Endodermal cell (in vitro differentiated cells): ENCODE results near the gene RNF5. TPM values are rescaled to one million over a fixed set of nuclear protein-coding genes. Genes with fewer than 3 reads are reported as not detected.

ENCODE experiments used
- DNase-seq: peaks from one replicate; pipeline ENCODE4 v3.0.0-alpha.2; 2017
- H3K27ac ChIP-seq: 2 replicates; pipeline ENCODE4 v1.5.1; 2013; ENCODE audit warnings: mild to moderate bottlenecking, low read depth, low read length, moderate library complexity
- H3K27me3 ChIP-seq: 2 replicates; pipeline ENCODE4 v1.6.1; 2013; ENCODE audit warnings: mild to moderate bottlenecking, low read length, moderate library complexity; ENCODE audit not compliant: insufficient read depth, control insufficient read depth, poor library complexity, severe bottlenecking
- H3K36me3 ChIP-seq: 2 replicates; pipeline ENCODE4 v1.7.0; 2013; ENCODE audit warnings: mild to moderate bottlenecking, low read length, moderate library complexity; ENCODE audit not compliant: control insufficient read depth, insufficient read depth
- H3K4me1 ChIP-seq: one replicate; pipeline ENCODE4 v1.7.0; 2013; ENCODE audit warnings: low read length; ENCODE audit not compliant: control insufficient read depth, insufficient read depth
- H3K4me3 ChIP-seq: 2 replicates; pipeline ENCODE4 v1.5.1; 2013; ENCODE audit warnings: mild to moderate bottlenecking, low read length, moderate library complexity
- H3K9ac ChIP-seq: 2 replicates; pipeline ENCODE4 v1.6.1; 2013; ENCODE audit warnings: mild to moderate bottlenecking, low read length, moderate library complexity; ENCODE audit not compliant: poor library complexity, severe bottlenecking; ENCODE audit errors: extremely low read depth
- H3K9me3 ChIP-seq: 2 replicates; pipeline ENCODE4 v1.6.1; 2013; ENCODE audit warnings: mild to moderate bottlenecking, low read length, moderate library complexity; ENCODE audit not compliant: control insufficient read depth
- H3K27ac Mint-ChIP-seq: 2 replicates; pipeline ENCODE4 v1.8.0; 2020; ENCODE audit warnings: mixed read lengths
- H3K27me3 Mint-ChIP-seq: 2 replicates; pipeline ENCODE4 v1.8.0; 2021; ENCODE audit warnings: mild to moderate bottlenecking, mixed read lengths; ENCODE audit not compliant: insufficient read depth
- H3K36me3 Mint-ChIP-seq: 2 replicates; pipeline ENCODE4 v1.8.0; 2020; ENCODE audit warnings: low read depth, mixed read lengths
- H3K4me1 Mint-ChIP-seq: 2 replicates; pipeline ENCODE4 v1.8.0; 2020; ENCODE audit warnings: mixed read lengths
- H3K4me3 Mint-ChIP-seq: 2 replicates; pipeline ENCODE4 v1.8.0; 2020; ENCODE audit warnings: mild to moderate bottlenecking, moderate library complexity, mixed read lengths
- H3K9me3 Mint-ChIP-seq: 2 replicates; pipeline ENCODE4 v1.8.0; 2020; ENCODE audit warnings: mild to moderate bottlenecking, mixed read lengths
- CTCF ChIP-seq: fragments of 200-600 bp; sonication (generic); conservative IDR thresholded peaks from 2 replicates; pipeline ENCODE4 v1.5.0; 2021; ENCODE audit warnings: antibody characterized with exemption, mild to moderate bottlenecking
- WGBS, 2 experiments: methylation state at CpG; one replicate each; pipeline versions ENCODE4 v1.1.5 to v1.1.7; 2013; ENCODE audit warnings: missing lambda C conversion rate in 2 of 2, mixed read lengths in 1 of 2; ENCODE audit not compliant: insufficient coverage in 1 of 2, insufficient read length in 1 of 2; 5-methylcytosine and 5-hydroxymethylcytosine counted together
- total RNA-seq, 2 donors: library from RNA; stranded (reverse); fragmentation: NEBNext Ultra II Directional in 1 of 2; extraction: Animal tissue kit (Norgen Biotek cat#: 25700) in 1 of 2; gene quantifications; 2 replicates in 1 of 2; 3 replicates in 1 of 2; pipeline ENCODE4 v1.2.1, GENCODE V29; 2021

RNF5 gene
- total RNA-seq, 2 donors from 2014 or later = 68.0 to 71.3 TPM

DNA sequence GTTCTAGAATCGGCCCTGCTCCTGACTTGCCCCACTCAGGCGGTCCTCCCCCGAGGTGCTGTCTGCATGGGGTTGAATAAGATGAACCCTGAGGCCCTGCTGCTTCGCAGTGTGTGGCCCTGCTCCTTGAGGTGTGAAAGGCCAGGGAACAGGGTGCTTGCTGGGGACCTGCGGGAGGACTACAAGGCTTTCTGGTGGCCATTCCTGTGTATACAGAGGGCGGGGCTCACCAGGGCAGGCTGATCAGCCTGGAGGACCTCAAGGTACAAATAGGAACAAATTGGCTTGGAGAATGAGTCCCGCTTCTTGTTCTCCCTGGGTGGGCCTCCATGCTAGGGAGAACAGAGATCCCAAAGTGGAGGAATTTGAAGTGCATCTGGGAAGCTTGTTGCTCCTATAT is 40.0 kb downstream of the RNF5 start:
- Histone ChIP-seq H3K27ac (no peak overlapping the region), H3K36me3 (no peaks in the 10 kb centered on the region), H3K27me3 (peaks cover 13% of the 10 kb centered on the region), H3K9ac (no peak overlapping the region), H3K4me1 (no peaks in the 10 kb centered on the region), H3K4me3 (no peak overlapping the region), H3K9me3 (no peaks in the 10 kb centered on the region)
- no peak for TF ChIP-seq CTCF
- DNase-seq = no peak
- no peak overlapping the region for H3K27ac Mint-ChIP-seq
- H3K4me1 Mint-ChIP-seq = no peaks in the 10 kb centered on the region
- H3K27me3 Mint-ChIP-seq = peaks cover 79% of the 10 kb centered on the region
- no peak overlapping the region for H3K4me3 Mint-ChIP-seq
- WGBS, 2 experiments = 80 to 97% methylated on average over 3 to 7 of the region's 7 CpGs
- no peaks in the 10 kb centered on the region for H3K36me3 Mint-ChIP-seq
- H3K9me3 Mint-ChIP-seq = no peaks in the 10 kb centered on the region

DNA sequence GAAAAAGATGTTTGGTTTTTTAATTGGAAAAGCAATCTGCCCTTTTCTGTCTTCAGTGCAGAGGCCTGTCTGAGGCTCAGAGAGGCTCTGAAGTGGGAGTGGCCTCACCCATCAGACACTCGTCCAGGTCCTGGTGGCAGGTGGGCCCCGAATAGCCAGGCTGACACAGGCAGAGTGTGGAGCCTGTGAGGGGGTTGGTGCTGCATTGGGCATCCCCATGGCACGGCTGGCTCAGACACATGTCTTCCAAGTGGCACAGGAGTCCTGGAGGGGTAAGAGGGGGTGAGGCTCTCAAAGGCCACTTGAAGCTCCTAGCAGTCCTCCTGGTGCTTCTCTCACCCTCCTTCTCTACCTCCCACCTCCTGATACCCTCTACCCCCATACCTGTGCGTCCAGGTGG is 41.8 kb downstream of the RNF5 start:
- H3K27me3 ChIP-seq = peaks cover 13% of the 10 kb centered on the region
- DNase-seq = no peak
- Mint-ChIP-seq H3K36me3 (no peaks in the 10 kb centered on the region), H3K27ac (no peak overlapping the region), H3K27me3 (peaks cover 90% of the 10 kb centered on the region), H3K9me3 (no peaks in the 10 kb centered on the region), H3K4me3 (no peak overlapping the region), H3K4me1 (peaks cover 5% of the 10 kb centered on the region)
- 80 to 90% methylated on average over 2 to 4 of the region's 4 CpGs for WGBS, 2 experiments
- H3K9me3 ChIP-seq = no peaks in the 10 kb centered on the region
- H3K36me3 ChIP-seq = no peaks in the 10 kb centered on the region
- no peak overlapping the region for H3K27ac ChIP-seq
- H3K9ac ChIP-seq = no peak overlapping the region
- TF ChIP-seq CTCF = no peak
- H3K4me3 ChIP-seq = no peak overlapping the region
- H3K4me1 ChIP-seq = no peaks in the 10 kb centered on the region

GRCh38 chr6:32222333-32223230 is 44.4 kb downstream of the RNF5 start:
- Histone ChIP-seq H3K9me3 (no peaks in the 10 kb centered on the region), H3K27me3 (peaks cover 39% of the 10 kb centered on the region), H3K27ac (no peak overlapping the region), H3K9ac (no peak overlapping the region), H3K4me1 (no peaks in the 10 kb centered on the region), H3K4me3 (no peak overlapping the region), H3K36me3 (no peaks in the 10 kb centered on the region)
- WGBS, 2 experiments = 91 to 92% methylated on average over 7 to 8 of the region's 8 CpGs
- no peak for DNase-seq
- Mint-ChIP-seq H3K27ac (no peak overlapping the region), H3K27me3 (peaks cover 95% of the 10 kb centered on the region), H3K9me3 (no peaks in the 10 kb centered on the region), H3K4me1 (peaks cover 5% of the 10 kb centered on the region), H3K4me3 (no peak overlapping the region), H3K36me3 (no peaks in the 10 kb centered on the region)
- TF ChIP-seq CTCF = no peak
